Ovary (tissue), 3 donors: Measurements from ENCODE around the gene LRRC10B.

Experiments
- CTCF ChIP-seq, 3 donors: fragments of 450-650 bp in 2 of 3; fragments of 200-600 bp in 1 of 3; IDR thresholded peaks; one replicate each; pipeline versions ENCODE4 v1.5.1 to v1.8.0; 2016 to 2022; ENCODE audit warnings: antibody characterized with exemption in 3 of 3, mild to moderate bottlenecking in 1 of 3
- EP300 ChIP-seq: sonication (generic); formaldehyde crosslinking; IDR thresholded peaks from one replicate; pipeline ENCODE4 v1.6.1; 2017; ENCODE audit warnings: antibody characterized with exemption
- POLR2A ChIP-seq: fragments of 450-650 bp; IDR thresholded peaks from one replicate; pipeline ENCODE4 v1.6.1; 2017; ENCODE audit warnings: antibody characterized with exemption, mild to moderate bottlenecking, moderate library complexity
- donor health status: DM: no; HTN: no; CAD: no.

- no peak for TF ChIP-seq POLR2A
- no peak for TF ChIP-seq CTCF (IDR thresholded peaks at IDR 0.05)
- TF ChIP-seq EP300, result no peak
Measured at GRCh38 chr11:61510974-61511373, 2.4 kb downstream of the LRRC10B start.
